HG03139 (cell line): Measurements from ENCODE around the gene SLC6A9.

Experiments
- ATAC-seq: cut with Tn5 transposase; IDR thresholded peaks from one replicate; pipeline ENCODE4 v1.9.1; 2021; ENCODE audit not compliant: unreplicated experiment

The SLC6A9 gene

DNA sequence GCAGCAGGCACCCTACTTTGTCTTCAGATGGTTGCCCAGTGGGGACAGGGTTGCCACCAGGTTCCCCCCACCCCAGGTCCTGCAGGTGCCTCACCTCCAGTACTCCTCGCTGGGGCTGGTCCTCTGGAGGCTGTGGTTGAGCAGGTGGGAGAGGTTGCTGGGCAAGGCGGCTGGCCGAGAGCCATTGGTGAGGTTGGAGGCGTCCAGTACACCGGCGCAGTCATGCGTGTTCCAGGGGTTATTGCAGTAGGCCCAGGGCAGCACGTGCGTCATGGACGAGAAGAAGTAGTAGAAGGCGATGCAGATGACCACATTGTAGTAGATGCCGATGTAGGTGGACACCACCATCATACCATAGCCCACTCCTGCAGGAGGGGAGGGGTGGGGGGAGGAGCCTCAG, 23.0 kb downstream of the SLC6A9 start:
- no peak for ATAC-seq

DNA sequence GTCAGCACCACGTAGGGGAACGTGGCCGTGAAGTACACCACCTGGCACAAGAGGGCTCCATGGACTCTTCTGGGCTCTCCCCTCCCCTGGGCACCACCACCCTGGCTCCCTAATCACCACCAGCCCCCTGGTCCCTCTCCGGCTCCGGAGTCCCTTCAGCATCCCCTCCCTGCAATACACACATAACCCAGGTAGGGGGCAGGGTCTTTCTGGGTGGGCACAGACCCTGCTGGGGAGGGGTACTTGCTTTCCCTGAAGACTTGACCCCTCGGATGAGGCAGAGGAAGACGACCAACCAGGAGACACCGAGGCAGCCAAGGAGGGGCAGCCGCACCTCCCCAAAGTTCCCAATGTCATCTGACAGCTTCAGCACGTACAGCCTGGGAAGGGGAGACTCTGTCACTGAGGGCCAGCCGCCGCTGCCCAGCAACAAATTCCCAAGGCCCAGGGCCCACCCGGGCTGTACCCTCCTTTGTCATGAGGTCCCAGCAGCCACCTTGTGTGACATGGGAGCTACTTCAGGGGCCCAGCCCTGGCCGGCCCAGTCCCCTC, 28.6 kb downstream of the SLC6A9 start:
- no peak for ATAC-seq

- ATAC-seq, result no peak
Observed at GRCh38 chr1:44002165-44002564, 29.1 kb downstream of the SLC6A9 start.

- ATAC-seq, result no peak
Observed at GRCh38 chr1:44000122-44000665, 31.1 kb downstream of the SLC6A9 start.

DNA sequence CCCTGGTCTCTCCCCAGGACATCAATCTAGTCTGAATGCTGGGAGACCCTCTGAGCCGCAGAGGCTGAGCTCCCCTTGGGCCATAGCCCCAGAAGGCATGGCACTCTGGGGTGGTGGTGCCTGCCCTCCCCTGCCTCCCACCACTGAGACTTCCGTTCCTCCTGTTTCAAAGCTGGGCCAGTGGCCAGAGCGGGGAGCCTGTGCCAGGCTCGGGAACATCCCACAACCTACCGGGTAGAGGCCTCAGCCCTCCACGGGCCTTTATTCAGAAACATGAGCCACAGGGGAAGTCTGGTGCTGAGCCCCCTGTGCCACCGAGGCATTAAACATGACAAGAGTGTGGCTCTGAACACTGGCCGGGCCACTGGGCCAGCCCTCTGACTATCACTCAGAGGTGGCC, 31.8 kb downstream of the SLC6A9 start:
- ATAC-seq, result no peak

GRCh38 chr1:43998000-43998378, 33.3 kb downstream of the SLC6A9 start:
- no peak for ATAC-seq

GRCh38 chr1:43997295-43997999, 33.8 kb downstream of the SLC6A9 start:
- ATAC-seq, result no peak

- ATAC-seq, result no peak
Observed at GRCh38 chr1:43996733-43997115, 34.5 kb downstream of the SLC6A9 start.

DNA sequence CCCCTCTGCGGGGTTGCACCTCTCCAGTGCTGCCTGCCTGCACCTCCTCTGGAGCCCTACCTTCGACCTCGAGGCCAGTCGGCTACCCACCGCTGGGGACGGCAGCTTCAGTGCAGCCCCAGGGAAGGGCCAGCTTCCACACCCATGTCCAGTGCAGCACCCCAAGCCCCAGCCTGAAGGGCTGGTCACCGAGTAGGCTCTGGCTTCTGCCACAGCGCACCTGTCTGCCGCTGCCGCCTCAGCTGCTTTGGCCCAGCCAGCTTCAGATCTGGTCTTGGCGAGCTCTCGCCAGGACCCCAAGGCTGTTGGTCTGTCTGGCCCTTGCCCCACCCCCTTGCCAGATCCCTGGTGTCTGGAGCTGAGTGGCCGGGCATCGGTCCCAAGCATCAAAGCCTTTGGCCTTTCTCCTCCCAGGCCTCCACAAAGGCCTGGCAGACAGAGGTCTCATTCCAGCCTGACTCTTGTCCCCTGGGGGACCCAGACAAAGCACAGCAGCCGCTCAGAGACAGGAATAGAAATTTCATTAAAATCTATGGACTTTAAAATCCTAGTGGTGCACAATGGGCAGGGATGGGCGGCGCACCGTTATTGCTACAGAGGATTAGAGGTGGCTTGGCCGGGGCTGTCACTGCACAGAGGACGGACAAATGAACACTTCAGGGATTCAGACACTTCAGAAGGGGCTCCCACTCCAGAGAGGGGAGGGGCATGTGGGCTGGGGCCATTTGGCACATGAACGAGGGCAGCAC, 35.1 kb downstream of the SLC6A9 start:
- ATAC-seq, result no peak

DNA sequence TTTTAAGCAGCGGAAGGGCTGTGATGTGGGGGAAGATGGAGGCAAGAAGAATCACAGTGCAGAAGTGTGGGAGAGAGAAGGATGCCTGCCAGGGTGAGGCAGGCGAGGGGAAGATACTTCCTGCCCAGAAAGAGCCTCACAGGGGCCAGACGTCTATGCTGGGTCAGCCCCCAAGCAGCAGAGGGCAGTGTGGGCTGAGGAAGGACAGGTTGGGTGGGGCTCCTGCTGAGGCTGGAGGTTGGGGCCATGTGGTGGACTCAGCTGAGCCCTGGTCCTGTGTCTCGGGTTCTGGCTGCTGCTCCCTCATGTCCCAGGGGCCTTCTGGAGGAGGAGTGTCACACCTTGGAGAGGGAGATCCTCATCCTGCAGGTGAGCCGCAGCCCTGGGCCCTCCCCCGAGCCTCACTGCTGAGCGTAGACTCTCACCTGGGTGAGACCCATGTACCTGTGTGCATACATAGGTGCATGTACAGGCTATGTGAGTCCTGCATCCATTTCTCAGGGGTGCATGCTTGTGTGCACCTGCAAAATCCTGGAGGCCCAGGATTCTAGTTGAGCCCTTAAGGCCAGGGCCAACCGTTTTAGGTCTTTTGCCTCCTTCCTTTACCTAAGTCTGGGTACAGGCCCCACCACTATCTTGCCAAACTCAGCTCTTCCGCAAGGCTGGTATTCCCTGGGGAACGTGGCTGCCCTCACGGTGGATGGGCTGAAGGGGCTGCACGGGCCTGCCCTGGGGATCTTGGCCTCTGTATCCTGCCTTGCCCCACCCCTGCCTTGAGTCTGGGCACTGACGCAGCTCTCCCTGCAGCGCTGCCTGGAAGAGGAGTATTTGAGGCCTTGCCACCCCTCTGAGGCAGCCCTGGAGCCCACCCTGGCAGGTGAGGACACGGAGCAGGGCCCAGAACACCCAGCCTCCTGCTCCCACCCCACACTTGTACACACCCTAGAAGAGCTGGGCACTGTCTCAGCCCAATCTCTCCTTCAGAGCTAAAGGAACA, 36.2 kb downstream of the SLC6A9 start:
- no peak for ATAC-seq

DNA sequence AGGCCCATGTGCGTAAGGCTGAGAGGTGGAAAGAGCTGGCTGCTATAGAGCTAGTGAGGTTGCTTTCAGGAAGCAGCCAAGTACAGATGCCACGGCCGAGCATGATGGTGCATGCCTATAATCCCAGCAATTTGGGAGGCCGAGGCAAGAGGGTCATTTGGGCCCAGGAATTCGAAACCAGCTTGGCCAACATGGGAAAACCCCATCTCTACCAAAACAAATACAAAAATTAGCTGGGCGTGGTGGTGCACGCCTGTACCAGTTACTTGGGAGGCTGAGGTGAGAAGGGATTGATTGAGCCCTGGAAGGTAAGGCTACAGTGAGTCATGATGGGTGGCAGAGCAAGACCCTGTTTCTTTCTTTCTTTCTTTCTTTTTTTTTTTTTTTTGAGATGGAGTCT, 37.2 kb downstream of the SLC6A9 start:
- no peak for ATAC-seq

DNA sequence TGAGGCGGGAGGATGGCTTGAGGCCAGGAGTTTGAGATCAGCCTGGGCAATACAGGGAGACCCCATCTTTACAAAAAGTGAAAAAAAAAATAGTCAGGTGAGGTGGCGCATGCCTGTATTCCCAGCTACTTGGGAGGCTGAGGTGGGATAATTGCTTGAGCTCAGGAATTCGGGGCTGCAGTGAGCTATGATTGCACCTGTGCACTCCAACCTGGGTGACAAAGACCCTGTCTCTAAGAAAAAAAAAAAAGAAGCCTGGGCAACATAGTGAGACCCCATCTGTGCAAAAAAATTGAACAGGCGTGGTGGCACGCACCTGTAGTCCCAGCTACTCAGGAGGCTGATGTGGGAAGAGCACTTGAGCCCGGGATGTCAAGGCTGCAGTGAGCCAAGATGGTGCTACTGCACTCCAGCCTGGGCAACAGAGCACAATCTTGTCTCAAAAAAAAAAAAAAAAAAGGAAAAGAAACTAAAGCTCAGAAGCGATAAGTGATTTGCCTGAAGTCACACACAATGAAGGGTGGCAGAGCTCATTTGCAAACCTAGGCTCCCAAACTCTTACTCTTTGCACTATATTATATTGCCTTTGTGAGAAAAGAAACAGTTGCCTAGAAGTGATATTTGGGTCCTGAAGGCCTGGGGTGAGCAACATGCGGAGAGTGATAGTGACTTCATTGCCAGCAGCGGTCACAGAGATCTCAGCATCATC, 37.9 kb downstream of the SLC6A9 start:
- no peak for ATAC-seq

GRCh38 chr1:43992232-43992995, 38.8 kb downstream of the SLC6A9 start:
- ATAC-seq, result no peak

GRCh38 chr1:43991476-43992231, 39.6 kb downstream of the SLC6A9 start, which contains the start of gene CCDC24:
CCDC24 (plus strand) TSS chr1:43991599; CDS start chr1:43991879, 280 bp downstream.
- ATAC-seq, result no peak

- no peak for ATAC-seq
Observed at GRCh38 chr1:43991200-43991475, 40.1 kb downstream of the SLC6A9 start.

GRCh38 chr1:43990271-43991199, 40.7 kb downstream of the SLC6A9 start:
- ATAC-seq, result no peak

- no peak for ATAC-seq
Observed at GRCh38 chr1:43987159-43987902, 43.9 kb downstream of the SLC6A9 start.
